Measurements from ENCODE around the gene SLC10A6. TPM values are rescaled to one million over a fixed set of nuclear protein-coding genes. Genes with fewer than 3 reads are reported as not detected.
A peak's percentile ranks its signal among the peaks of the same experiment; 100 is the strongest.

SLC10A6 gene
- total RNA-seq = under 1 TPM; 0.40 to 0.58 TPM

GRCh38 chr4:86848732-86849619 lies at the start of gene SLC10A6:
Gene SLC10A6 (minus strand): TSS chr4:86849384. CDS start chr4:86849115, 269 bp downstream.
- no peak for DNase-seq
- no peak within 1 kb of the TSS for H3K4me3 ChIP-seq
- no peaks in the 10 kb centered on the region for H3K27me3 ChIP-seq
- intact Hi-C loops (cut with DNase I) = no loop called here
- no peaks in the 10 kb centered on the region for H3K9me3 ChIP-seq
- no peaks in the 10 kb centered on the region for H3K4me1 ChIP-seq
- TF ChIP-seq CTCF (IDR thresholded peaks at IDR 0.05) = no peak
- H3K27ac ChIP-seq = no peak within 1 kb of the TSS
- no peaks in the 10 kb centered on the region for H3K36me3 ChIP-seq
- no peak within 1 kb of the TSS for H3K9ac ChIP-seq (ENCODE audit: low read depth in 2 of 2, low read length in 2 of 2)

GRCh38 chr4:86898562-86898961 lies 49.4 kb upstream of the SLC10A6 start:
- H3K9ac ChIP-seq (ENCODE audit: low read depth in 2 of 2, low read length in 2 of 2) = no peak overlapping the region
- intact Hi-C loops (cut with DNase I) = no loop called here
- no peaks in the 10 kb centered on the region for H3K4me1 ChIP-seq
- H3K27ac ChIP-seq = no peak overlapping the region
- TF ChIP-seq CTCF (IDR thresholded peaks at IDR 0.05) = peak; percentile 12
- DNase-seq = no peak
- H3K4me3 ChIP-seq = no peak overlapping the region
- H3K9me3 ChIP-seq = no peaks in the 10 kb centered on the region
- H3K27me3 ChIP-seq = no peaks in the 10 kb centered on the region
- no peaks in the 10 kb centered on the region for H3K36me3 ChIP-seq

GRCh38 chr4:86896596-86896995 lies 47.4 kb upstream of the SLC10A6 start:
- no peak for TF ChIP-seq CTCF (IDR thresholded peaks at IDR 0.05)
- Histone ChIP-seq H3K4me3 (no peak overlapping the region), H3K27me3 (no peaks in the 10 kb centered on the region), H3K36me3 (no peaks in the 10 kb centered on the region), H3K9ac (ENCODE audit: low read depth in 2 of 2, low read length in 2 of 2) (no peak overlapping the region), H3K27ac (no peak overlapping the region), H3K9me3 (no peaks in the 10 kb centered on the region), H3K4me1 (no peaks in the 10 kb centered on the region)
- intact Hi-C loops (cut with DNase I) = loop anchor here (2.0 kb wide), 1 partner anchor 400 kb away; no protein-coding TSS in a partner anchor
- DNase-seq = no peak

GRCh38 chr4:86895692-86896488 lies 46.7 kb upstream of the SLC10A6 start:
- intact Hi-C loops (cut with DNase I) = loop anchor here (2.0 kb wide), 1 partner anchor 399 kb away; no protein-coding TSS in a partner anchor
- TF ChIP-seq CTCF (IDR thresholded peaks at IDR 0.05) = peak; percentile 73
- Histone ChIP-seq H3K9me3 (no peaks in the 10 kb centered on the region), H3K4me1 (no peaks in the 10 kb centered on the region), H3K27me3 (no peaks in the 10 kb centered on the region), H3K9ac (ENCODE audit: low read depth in 2 of 2, low read length in 2 of 2) (no peak overlapping the region), H3K4me3 (no peak overlapping the region), H3K36me3 (no peaks in the 10 kb centered on the region), H3K27ac (no peak overlapping the region)
- DNase-seq = no peak

GRCh38 chr4:86894455-86894854 lies 45.3 kb upstream of the SLC10A6 start:
- no peaks in the 10 kb centered on the region for H3K27me3 ChIP-seq
- no peaks in the 10 kb centered on the region for H3K36me3 ChIP-seq
- no peak overlapping the region for H3K4me3 ChIP-seq
- DNase-seq = no peak
- no peak overlapping the region for H3K9ac ChIP-seq (ENCODE audit: low read depth in 2 of 2, low read length in 2 of 2)
- H3K4me1 ChIP-seq = no peaks in the 10 kb centered on the region
- intact Hi-C loops (cut with DNase I) = no loop called here
- H3K9me3 ChIP-seq = no peaks in the 10 kb centered on the region
- no peak for TF ChIP-seq CTCF (IDR thresholded peaks at IDR 0.05)
- no peak overlapping the region for H3K27ac ChIP-seq

All from colonic mucosa (tissue), 4 donors.